B cell (primary cell): ENCODE measurements around the gene PDIA2. TPM values are rescaled to one million over a fixed set of nuclear protein-coding genes. Genes with fewer than 3 reads are reported as not detected.

Source experiments
- ATAC-seq: fragments of 200-7000 bp; cut with Tn5 transposase; one replicate; pipeline ENCODE4 v1.10.0; 2021; ENCODE audit warnings: low read depth, mild to moderate bottlenecking, moderate number of reproducible peaks, moderate library complexity
- CTCF ChIA-PET: fragments of 350-600 bp; sonication (Branson Sonifier 250); formaldehyde crosslinking; loops from one replicate; lab custom pipeline; 2021; ENCODE audit warnings: antibody characterized with exemption, inconsistent platforms; lab: Charles Lee
- POLR2A ChIA-PET: fragments of 350-600 bp; sonication (Branson Sonifier 250); formaldehyde crosslinking; loops from one replicate; lab custom pipeline; 2021; ENCODE audit warnings: antibody characterized with exemption; lab: Charles Lee
- DNase-seq: peaks from one replicate; pipeline ENCODE4 v3.0.0; 2013
- H2AFZ ChIP-seq: 2 replicates; pipeline ENCODE4 v1.6.1; 2012; ENCODE audit warnings: mild to moderate bottlenecking, low read depth, low read length; ENCODE audit not compliant: insufficient read depth, poor library complexity, severe bottlenecking
- H3K27ac ChIP-seq, 2 donors: 1 replicate in 1 of 2; 2 replicates in 1 of 2; pipeline ENCODE4 v1.5.1; 2012 to 2013; ENCODE audit warnings: low read length in 2 of 2, mild to moderate bottlenecking in 2 of 2, moderate library complexity in 1 of 2
- H3K27me3 ChIP-seq, 4 experiments: fragments of 200-600 bp in 1 of 4; sonication (generic) in 1 of 4; replicated peaks in 1 of 4; 1 replicate in 2 of 4; 2 replicates in 2 of 4; pipeline versions ENCODE4 v1.6.1 to v1.7.0; 2013 to 2016; ENCODE audit warnings: low read length in 3 of 4, mild to moderate bottlenecking in 2 of 4, mixed read lengths in 1 of 4, moderate library complexity in 1 of 4; ENCODE audit not compliant: insufficient read depth in 4 of 4, control insufficient read depth in 3 of 4; ENCODE audit errors: control extremely low read depth in 1 of 4
- H3K36me3 ChIP-seq, 2 experiments: replicated peaks in 1 of 2; 1 replicate in 1 of 2; 2 replicates in 1 of 2; pipeline versions ENCODE4 v1.6.1 to v1.7.1; 2013; ENCODE audit warnings: low read length in 1 of 2; ENCODE audit not compliant: insufficient read depth in 2 of 2, control insufficient read depth in 1 of 2; ENCODE audit errors: control extremely low read depth in 1 of 2, extremely low read depth in 1 of 2
- H3K4me1 ChIP-seq, 2 donors: fragments of 200-600 bp in 1 of 2; sonication (generic) in 1 of 2; 1 replicate in 1 of 2; 2 replicates in 1 of 2; pipeline versions ENCODE4 v1.5.1 to v1.6.1; 2013 to 2017; ENCODE audit warnings: low read length in 2 of 2; ENCODE audit not compliant: control insufficient read depth in 2 of 2, insufficient read depth in 2 of 2
- H3K4me2 ChIP-seq: replicated peaks from 2 replicates; pipeline ENCODE3; 2012; ENCODE audit warnings: mild to moderate bottlenecking, low read depth, low read length; ENCODE audit not compliant: poor library complexity, severe bottlenecking
- H3K4me3 ChIP-seq, 5 experiments: fragments of 200-600 bp in 1 of 5; sonication (generic) in 1 of 5; 1 replicate in 3 of 5; 2 replicates in 2 of 5; pipeline versions ENCODE4 v1.5.1 to v1.7.0; 2011 to 2016; ENCODE audit warnings: low read length in 4 of 5, mild to moderate bottlenecking in 4 of 5, low read depth in 2 of 5, control low read depth in 1 of 5, moderate library complexity in 1 of 5; ENCODE audit not compliant: insufficient read depth in 1 of 5; ENCODE audit errors: control extremely low read depth in 1 of 5, extremely low read depth in 1 of 5
- H3K79me2 ChIP-seq: fragments of 200-600 bp; sonication (generic); one replicate; pipeline ENCODE4 v1.6.0; 2016; ENCODE audit warnings: low read length; ENCODE audit not compliant: control insufficient read depth, insufficient read depth
- H3K9ac ChIP-seq: fragments of 200-600 bp; sonication (generic); 2 replicates; pipeline ENCODE4 v1.6.1; 2017; ENCODE audit warnings: mild to moderate bottlenecking, low read length, moderate library complexity
- H3K9me3 ChIP-seq, 3 donors: one replicate each; pipeline versions ENCODE4 v1.6.1 to v1.7.1; 2013; ENCODE audit warnings: low read length in 2 of 3; ENCODE audit not compliant: control insufficient read depth in 2 of 3, insufficient read depth in 1 of 3; ENCODE audit errors: control extremely low read depth in 1 of 3
- H4K20me1 ChIP-seq: 2 replicates; pipeline ENCODE4 v1.6.0; 2012; ENCODE audit warnings: mild to moderate bottlenecking, low read length; ENCODE audit not compliant: insufficient read depth, control insufficient read depth, poor library complexity, severe bottlenecking
- H3K27ac Mint-ChIP-seq: one replicate; pipeline ENCODE4 v1.8.0; 2021; ENCODE audit warnings: mixed read lengths
- H3K27me3 Mint-ChIP-seq: one replicate; pipeline ENCODE4 v1.8.0; 2021; ENCODE audit warnings: mixed read lengths
- H3K4me1 Mint-ChIP-seq: one replicate; pipeline ENCODE4 v1.8.0; 2021; ENCODE audit warnings: mixed read lengths
- H3K4me3 Mint-ChIP-seq: one replicate; pipeline ENCODE4 v1.8.0; 2021; ENCODE audit warnings: mixed read lengths
- H3K9me3 Mint-ChIP-seq: one replicate; pipeline ENCODE4 v1.8.0; 2022; ENCODE audit warnings: mixed read lengths; ENCODE audit not compliant: insufficient read depth
- EZH2 ChIP-seq: IDR thresholded peaks from 2 replicates; pipeline ENCODE4 v1.6.1; 2012; ENCODE audit warnings: borderline replicate concordance, low read depth, mild to moderate bottlenecking, moderate library complexity, low read length; ENCODE audit not compliant: insufficient read depth, poor library complexity, severe bottlenecking
- WGBS: methylation state at CpG from one replicate; pipeline ENCODE4 v1.1.5; 2013; ENCODE audit warnings: missing lambda C conversion rate; ENCODE audit not compliant: insufficient coverage; 5-methylcytosine and 5-hydroxymethylcytosine counted together
- intact Hi-C: fragments of 100-400 bp; cut with micrococcal nuclease; formaldehyde crosslinking; loops from one replicate; pipeline ENCODE4 v1.10.0; 2022
- polyA plus RNA-seq: library from polyadenylated mRNA; depleted of rRNA; stranded (reverse); fragments of >200 nt; gene quantifications from 2 replicates; pipeline ENCODE4 v1.2.3, GENCODE V29; 2012
- total RNA-seq, 2 donors: library from RNA; stranded (reverse); fragments of 120-200 nt in 1 of 2; gene quantifications; 1 replicate in 1 of 2; 2 replicates in 1 of 2; pipeline versions ENCODE4 v1.2.3 to v1.2.4, GENCODE V29; 2013 to 2022
- TF ChIP-seq, protein P1 (sequence below): fragments of 200-600 bp; IDR thresholded peaks from one replicate; pipeline ENCODE4 v1.8.0; 2022; ENCODE audit warnings: antibody characterized with exemption, mild to moderate bottlenecking

Gene PDIA2
- total and polyA plus RNA-seq, 2 donors (not counting 1 experiment from before 2014, with no cell fraction given): 0.06 TPM; not detected in 1

DNA sequence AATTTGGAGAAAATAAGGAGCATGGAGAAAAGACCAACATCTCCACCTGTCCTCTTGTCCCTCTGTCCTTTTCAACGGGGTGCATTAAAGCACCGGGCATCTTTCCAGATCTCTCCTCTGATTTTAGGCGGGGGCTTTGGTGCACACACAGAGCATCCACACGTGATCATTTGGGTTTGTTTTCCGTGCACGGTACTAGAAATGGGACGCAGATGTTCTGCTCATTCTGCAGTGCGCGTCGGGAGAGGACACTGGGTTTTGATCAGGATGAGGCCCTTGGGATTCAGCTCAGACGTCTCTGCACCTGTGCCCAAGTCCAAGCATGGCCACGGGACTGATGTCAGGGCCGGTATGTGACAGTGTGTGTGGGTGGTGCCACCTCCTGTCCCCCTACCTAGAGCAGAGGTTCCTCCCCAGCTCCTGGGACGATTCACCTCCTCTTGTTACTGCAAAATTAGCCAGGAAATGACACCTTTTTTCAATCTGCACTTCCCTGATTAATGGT is 31.9 kb downstream of the PDIA2 start:
- H3K27ac Mint-ChIP-seq: no peak overlapping the region
- Histone ChIP-seq H3K79me2 (peaks cover 83% of the 10 kb centered on the region), H3K36me3 (peaks cover 1 to 46% of the 10 kb centered on the region in 2 experiments), H2AFZ (no peak overlapping the region), H3K27ac (no peak overlapping the region), H3K4me3 (no peak overlapping the region), H4K20me1 (peaks cover 74% of the 10 kb centered on the region), H3K4me2 (no peak overlapping the region), H3K4me1 (no peaks in the 10 kb centered on the region), H3K9ac (no peak overlapping the region), H3K27me3 (no peaks in the 10 kb centered on the region), H3K9me3 (no peaks in the 10 kb centered on the region)
- ChIA-PET CTCF (no interaction called here), POLR2A (no interaction called here)
- no peak for ATAC-seq
- H3K27me3 Mint-ChIP-seq: no peaks in the 10 kb centered on the region
- 95% methylated on average over 11 of the region's 14 CpGs for WGBS
- DNase-seq: no peak
- intact Hi-C loops: no loop called here
- peaks cover 4% of the 10 kb centered on the region for H3K4me1 Mint-ChIP-seq
- H3K9me3 Mint-ChIP-seq: no peaks in the 10 kb centered on the region
- TF ChIP-seq, protein P1, sequence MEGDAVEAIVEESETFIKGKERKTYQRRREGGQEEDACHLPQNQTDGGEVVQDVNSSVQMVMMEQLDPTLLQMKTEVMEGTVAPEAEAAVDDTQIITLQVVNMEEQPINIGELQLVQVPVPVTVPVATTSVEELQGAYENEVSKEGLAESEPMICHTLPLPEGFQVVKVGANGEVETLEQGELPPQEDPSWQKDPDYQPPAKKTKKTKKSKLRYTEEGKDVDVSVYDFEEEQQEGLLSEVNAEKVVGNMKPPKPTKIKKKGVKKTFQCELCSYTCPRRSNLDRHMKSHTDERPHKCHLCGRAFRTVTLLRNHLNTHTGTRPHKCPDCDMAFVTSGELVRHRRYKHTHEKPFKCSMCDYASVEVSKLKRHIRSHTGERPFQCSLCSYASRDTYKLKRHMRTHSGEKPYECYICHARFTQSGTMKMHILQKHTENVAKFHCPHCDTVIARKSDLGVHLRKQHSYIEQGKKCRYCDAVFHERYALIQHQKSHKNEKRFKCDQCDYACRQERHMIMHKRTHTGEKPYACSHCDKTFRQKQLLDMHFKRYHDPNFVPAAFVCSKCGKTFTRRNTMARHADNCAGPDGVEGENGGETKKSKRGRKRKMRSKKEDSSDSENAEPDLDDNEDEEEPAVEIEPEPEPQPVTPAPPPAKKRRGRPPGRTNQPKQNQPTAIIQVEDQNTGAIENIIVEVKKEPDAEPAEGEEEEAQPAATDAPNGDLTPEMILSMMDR: no peak
- no peak overlapping the region for H3K4me3 Mint-ChIP-seq

- no peaks in the 10 kb centered on the region for H3K9me3 ChIP-seq
- intact Hi-C loops: no loop called here
- POLR2A ChIA-PET: no interaction called here
- 94% methylated on average over 17 of the region's 19 CpGs for WGBS
- no peak overlapping the region for H3K27ac ChIP-seq
- Mint-ChIP-seq H3K27me3 (no peaks in the 10 kb centered on the region), H3K4me3 (no peak overlapping the region), H3K4me1 (peaks cover 11% of the 10 kb centered on the region), H3K27ac (no peak overlapping the region), H3K9me3 (no peaks in the 10 kb centered on the region)
- no peak overlapping the region for H3K4me3 ChIP-seq
- peaks cover 1 to 45% of the 10 kb centered on the region in 2 experiments for H3K36me3 ChIP-seq
- H2AFZ ChIP-seq: no peak overlapping the region
- no peaks in the 10 kb centered on the region for H3K4me1 ChIP-seq
- peaks cover 84% of the 10 kb centered on the region for H3K79me2 ChIP-seq
- CTCF ChIA-PET: no interaction called here
- ATAC-seq (no peak), DNase-seq (no peak)
- H3K9ac ChIP-seq: no peak overlapping the region
- peaks cover 89% of the 10 kb centered on the region for H4K20me1 ChIP-seq
- H3K27me3 ChIP-seq: no peaks in the 10 kb centered on the region
- H3K4me2 ChIP-seq: no peak overlapping the region
- no peak for TF ChIP-seq EZH2
- TF ChIP-seq, protein P1: no peak
These were observed 33.9 kb downstream of the PDIA2 start for GRCh38 chr16:316741-317464.
